Uterus (tissue), 2 donors: Measurements from ENCODE around the gene CHRNE.

Source experiments
- POLR2A ChIP-seq, 2 donors: fragments of 450-650 bp; IDR thresholded peaks; one replicate each; pipeline ENCODE4 v1.6.1; 2016; ENCODE audit warnings: antibody characterized with exemption in 2 of 2, mild to moderate bottlenecking in 1 of 2, moderate library complexity in 1 of 2
- TF ChIP-seq, protein P1 (sequence below), 4 experiments: fragments of 200-600 bp in 2 of 4; fragments of 450-650 bp in 2 of 4; sonication (generic) in 2 of 4; IDR thresholded peaks; one replicate each; pipeline ENCODE4 v1.5.1; 2016 to 2019; ENCODE audit warnings: antibody characterized with exemption in 4 of 4, mild to moderate bottlenecking in 2 of 4, moderate library complexity in 1 of 4

- no peak for TF ChIP-seq POLR2A (IDR thresholded peaks at IDR 0.05)
- TF ChIP-seq, protein P1, sequence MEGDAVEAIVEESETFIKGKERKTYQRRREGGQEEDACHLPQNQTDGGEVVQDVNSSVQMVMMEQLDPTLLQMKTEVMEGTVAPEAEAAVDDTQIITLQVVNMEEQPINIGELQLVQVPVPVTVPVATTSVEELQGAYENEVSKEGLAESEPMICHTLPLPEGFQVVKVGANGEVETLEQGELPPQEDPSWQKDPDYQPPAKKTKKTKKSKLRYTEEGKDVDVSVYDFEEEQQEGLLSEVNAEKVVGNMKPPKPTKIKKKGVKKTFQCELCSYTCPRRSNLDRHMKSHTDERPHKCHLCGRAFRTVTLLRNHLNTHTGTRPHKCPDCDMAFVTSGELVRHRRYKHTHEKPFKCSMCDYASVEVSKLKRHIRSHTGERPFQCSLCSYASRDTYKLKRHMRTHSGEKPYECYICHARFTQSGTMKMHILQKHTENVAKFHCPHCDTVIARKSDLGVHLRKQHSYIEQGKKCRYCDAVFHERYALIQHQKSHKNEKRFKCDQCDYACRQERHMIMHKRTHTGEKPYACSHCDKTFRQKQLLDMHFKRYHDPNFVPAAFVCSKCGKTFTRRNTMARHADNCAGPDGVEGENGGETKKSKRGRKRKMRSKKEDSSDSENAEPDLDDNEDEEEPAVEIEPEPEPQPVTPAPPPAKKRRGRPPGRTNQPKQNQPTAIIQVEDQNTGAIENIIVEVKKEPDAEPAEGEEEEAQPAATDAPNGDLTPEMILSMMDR (IDR thresholded peaks at IDR 0.05): no peak
Observed at GRCh38 chr17:4893272-4893671, 9.6 kb downstream of the CHRNE start.
